Measurements from ENCODE around the gene PLN.

Gene PLN

GRCh38 chr6:118548136-118548535 is at the start of gene PLN:
PLN (plus strand) TSS chr6:118548296; CDS start chr6:118558922, 10,626 bp downstream.
- no peak for DNase-seq (ENCODE audit: low read depth, low spot score)
- H3K27ac ChIP-seq = no peak within 1 kb of the TSS

- DNase-seq (ENCODE audit: low read depth, low spot score) = no peak
- H3K27ac ChIP-seq = no peak overlapping the region
Measured at GRCh38 chr6:118500130-118501015, 47.7 kb upstream of the PLN start.

GRCh38 chr6:118501099-118501498 is 47.0 kb upstream of the PLN start:
- DNase-seq (ENCODE audit: low read depth, low spot score) = no peak

GRCh38 chr6:118501765-118502164 is 46.3 kb upstream of the PLN start:
- H3K27ac ChIP-seq = no peak overlapping the region
- DNase-seq (ENCODE audit: low read depth, low spot score) = no peak

More at GRCh38 chr6:118501099-118501498, 47.0 kb upstream of the PLN start:
- H3K27ac ChIP-seq = no peak overlapping the region

- DNase-seq (ENCODE audit: low read depth, low spot score) = no peak
- H3K27ac ChIP-seq = no peak overlapping the region
Measured at GRCh38 chr6:118502169-118502568, 45.9 kb upstream of the PLN start.

GRCh38 chr6:118504611-118505010 is 43.5 kb upstream of the PLN start:
- DNase-seq (ENCODE audit: low read depth, low spot score) = no peak

GRCh38 chr6:118505656-118506055 is 42.4 kb upstream of the PLN start:
- no peak for DNase-seq (ENCODE audit: low read depth, low spot score)
- H3K27ac ChIP-seq = no peak overlapping the region

More at GRCh38 chr6:118504611-118505010, 43.5 kb upstream of the PLN start:
- no peak overlapping the region for H3K27ac ChIP-seq

GRCh38 chr6:118506071-118506638 is 41.9 kb upstream of the PLN start:
- no peak for DNase-seq (ENCODE audit: low read depth, low spot score)
- H3K27ac ChIP-seq = no peak overlapping the region

GRCh38 chr6:118507636-118508035 is 40.5 kb upstream of the PLN start:
- H3K27ac ChIP-seq = no peak overlapping the region
- DNase-seq (ENCODE audit: low read depth, low spot score) = no peak

GRCh38 chr6:118509009-118509617 is 39.0 kb upstream of the PLN start:
- no peak overlapping the region for H3K27ac ChIP-seq
- DNase-seq (ENCODE audit: low read depth, low spot score) = no peak

GRCh38 chr6:118511930-118512715 is 36.0 kb upstream of the PLN start:
- no peak overlapping the region for H3K27ac ChIP-seq
- DNase-seq (ENCODE audit: low read depth, low spot score) = no peak

GRCh38 chr6:118514689-118515088 is 33.4 kb upstream of the PLN start:
- no peak for DNase-seq (ENCODE audit: low read depth, low spot score)
- H3K27ac ChIP-seq = no peak overlapping the region

GRCh38 chr6:118522422-118522821 is 25.7 kb upstream of the PLN start:
- H3K27ac ChIP-seq = no peak overlapping the region
- DNase-seq (ENCODE audit: low read depth, low spot score) = no peak

GRCh38 chr6:118523216-118523615 is 24.9 kb upstream of the PLN start:
- DNase-seq (ENCODE audit: low read depth, low spot score) = no peak
- no peak overlapping the region for H3K27ac ChIP-seq

- no peak for DNase-seq (ENCODE audit: low read depth, low spot score)
- H3K27ac ChIP-seq = no peak overlapping the region
Measured at GRCh38 chr6:118524686-118525085, 23.4 kb upstream of the PLN start.

GRCh38 chr6:118525913-118526780 is 21.9 kb upstream of the PLN start:
- DNase-seq (ENCODE audit: low read depth, low spot score) = no peak
- H3K27ac ChIP-seq = no peak overlapping the region

- DNase-seq (ENCODE audit: low read depth, low spot score) = no peak
- no peak overlapping the region for H3K27ac ChIP-seq
Measured at GRCh38 chr6:118528129-118528528, 20.0 kb upstream of the PLN start.

GRCh38 chr6:118529756-118530155 is 18.3 kb upstream of the PLN start:
- H3K27ac ChIP-seq = no peak overlapping the region
- no peak for DNase-seq (ENCODE audit: low read depth, low spot score)

- DNase-seq (ENCODE audit: low read depth, low spot score) = no peak
- no peak overlapping the region for H3K27ac ChIP-seq
Measured at GRCh38 chr6:118530942-118531341, 17.2 kb upstream of the PLN start.

Data from epithelial cell of prostate (primary cell).